ENCODE results near the gene ANKRD13C.

Gene ANKRD13C

GRCh38 chr1:70315782-70316181 lies 38.7 kb downstream of the ANKRD13C start:
- H3K4me3 ChIP-seq (ENCODE audit: low read length in 2 of 2) = no peak overlapping the region

DNA sequence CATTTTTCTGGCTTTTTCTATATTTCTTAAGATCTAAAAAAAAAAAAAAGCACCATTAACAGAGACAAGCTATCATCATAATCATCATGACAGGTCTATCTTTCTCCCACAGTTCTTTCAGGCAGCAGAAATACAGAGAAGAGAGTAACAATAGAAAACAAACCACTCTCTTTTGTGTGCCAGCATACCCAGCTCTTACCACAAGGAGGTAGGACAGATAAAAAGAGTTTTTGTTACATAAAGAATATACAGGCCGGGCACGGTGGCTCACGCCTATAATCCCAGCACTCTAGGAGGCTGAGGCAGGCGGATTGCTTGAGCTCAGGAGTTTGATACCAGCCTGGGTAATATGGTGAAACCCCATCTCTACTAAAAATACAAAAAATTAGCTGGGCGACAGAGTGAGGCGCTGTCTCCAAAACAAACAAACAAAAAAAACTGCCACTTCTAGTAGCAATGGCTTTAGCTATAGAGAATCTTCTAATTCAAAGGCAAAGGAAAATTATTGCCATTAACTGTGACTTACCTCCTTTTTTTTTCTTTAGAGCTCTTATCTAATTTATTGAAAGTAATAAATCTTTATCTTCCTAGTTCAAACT lies 39.7 kb downstream of the ANKRD13C start:
- Histone ChIP-seq H3K9me3 (replicated peaks in 1 of 2; ENCODE audit: control insufficient read depth in 2 of 2, insufficient read depth in 1 of 2, low read depth in 1 of 2, low read length in 2 of 2) (no peaks in the 10 kb centered on the region), H3K4me1 (ENCODE audit: control insufficient read depth in 2 of 2, insufficient read depth in 1 of 2, low read depth in 1 of 2, low read length in 2 of 2) (no peaks in the 10 kb centered on the region), H2BK15ac (ENCODE audit: low read length) (no peak overlapping the region), H4K8ac (ENCODE audit: low read depth, low read length) (no peak overlapping the region), H3K14ac (ENCODE audit: low read length) (no peak overlapping the region), H2BK12ac (ENCODE audit: low read length) (no peak overlapping the region), H3K9ac (ENCODE audit: low read depth, low read length, poor library complexity) (no peak overlapping the region), H3K27me3 (ENCODE audit: control insufficient read depth in 3 of 3, insufficient read depth in 3 of 3, low read depth in 1 of 3, low read length in 3 of 3) (no peaks in the 10 kb centered on the region), H3K4me3 (ENCODE audit: low read length in 2 of 2) (no peak overlapping the region), H2AK5ac (ENCODE audit: low read depth, low read length) (no peak overlapping the region), H3K79me1 (ENCODE audit: low read depth, low read length) (no peaks in the 10 kb centered on the region), H4K91ac (ENCODE audit: low read depth, low read length, poor library complexity) (no peak overlapping the region), H2BK120ac (ENCODE audit: low read depth, low read length) (no peak overlapping the region), H2AFZ (ENCODE audit: low read length) (no peak overlapping the region), H3K36me3 (replicated peaks in 1 of 2; ENCODE audit: control insufficient read depth in 2 of 2, insufficient read depth in 2 of 2, low read length in 2 of 2) (peaks cover 0 to 40% of the 10 kb centered on the region in 2 donors), H3K23ac (ENCODE audit: low read depth, low read length, poor library complexity) (no peak overlapping the region), H3K4me2 (ENCODE audit: insufficient read depth, low read length, poor library complexity, severe bottlenecking) (no peak overlapping the region), H3K18ac (ENCODE audit: low read length) (no peak overlapping the region), H3K4ac (ENCODE audit: low read length) (no peak overlapping the region), H3K27ac (replicated peaks; ENCODE audit: low read length) (no peak overlapping the region), H2BK5ac (ENCODE audit: low read length) (no peak overlapping the region)
- DNase-seq (ENCODE audit: low spot score) = no peak
- no CpG with 5 or more reads among the region's 6 CpGs for WGBS, 2 donors (ENCODE audit: extremely low coverage in 2 of 2, insufficient read length in 2 of 2, insufficient replicate concordance in 1 of 2)

More at GRCh38 chr1:70315782-70316181, 38.7 kb downstream of the ANKRD13C start:
- no peak overlapping the region for H3K4ac ChIP-seq (ENCODE audit: low read length)
- no peak overlapping the region for H2BK12ac ChIP-seq (ENCODE audit: low read length)
- H3K27me3 ChIP-seq (ENCODE audit: control insufficient read depth in 3 of 3, insufficient read depth in 3 of 3, low read depth in 1 of 3, low read length in 3 of 3) = no peaks in the 10 kb centered on the region
- H2BK120ac ChIP-seq (ENCODE audit: low read depth, low read length) = no peak overlapping the region
- H2BK15ac ChIP-seq (ENCODE audit: low read length) = no peak overlapping the region
- H4K91ac ChIP-seq (ENCODE audit: low read depth, low read length, poor library complexity) = no peak overlapping the region
- no peak overlapping the region for H3K9ac ChIP-seq (ENCODE audit: low read depth, low read length, poor library complexity)
- H2AFZ ChIP-seq (ENCODE audit: low read length) = no peak overlapping the region
- no peaks in the 10 kb centered on the region for H3K9me3 ChIP-seq (replicated peaks in 1 of 2; ENCODE audit: control insufficient read depth in 2 of 2, insufficient read depth in 1 of 2, low read depth in 1 of 2, low read length in 2 of 2)
- no peak overlapping the region for H2AK5ac ChIP-seq (ENCODE audit: low read depth, low read length)
- no peak overlapping the region for H3K23ac ChIP-seq (ENCODE audit: low read depth, low read length, poor library complexity)
- peaks cover 0 to 40% of the 10 kb centered on the region in 2 donors for H3K36me3 ChIP-seq (replicated peaks in 1 of 2; ENCODE audit: control insufficient read depth in 2 of 2, insufficient read depth in 2 of 2, low read length in 2 of 2)
- H3K4me1 ChIP-seq (ENCODE audit: control insufficient read depth in 2 of 2, insufficient read depth in 1 of 2, low read depth in 1 of 2, low read length in 2 of 2) = no peaks in the 10 kb centered on the region
- H3K18ac ChIP-seq (ENCODE audit: low read length) = no peak overlapping the region
- H4K8ac ChIP-seq (ENCODE audit: low read depth, low read length) = no peak overlapping the region
- H3K27ac ChIP-seq (replicated peaks; ENCODE audit: low read length) = no peak overlapping the region
- DNase-seq (ENCODE audit: low spot score) = no peak
- WGBS, 2 donors (ENCODE audit: extremely low coverage in 2 of 2, insufficient read length in 2 of 2, insufficient replicate concordance in 1 of 2) = no CpG with 5 or more reads among the region's 1 CpG
- H3K79me1 ChIP-seq (ENCODE audit: low read depth, low read length) = peaks cover 2% of the 10 kb centered on the region
- no peak overlapping the region for H3K14ac ChIP-seq (ENCODE audit: low read length)
- H2BK5ac ChIP-seq (ENCODE audit: low read length) = no peak overlapping the region
- H3K4me2 ChIP-seq (ENCODE audit: insufficient read depth, low read length, poor library complexity, severe bottlenecking) = no peak overlapping the region

GRCh38 chr1:70311369-70311768 lies 43.2 kb downstream of the ANKRD13C start:
- no CpG with 5 or more reads among the region's 3 CpGs for WGBS, 2 donors (ENCODE audit: extremely low coverage in 2 of 2, insufficient read length in 2 of 2, insufficient replicate concordance in 1 of 2)
- no peak overlapping the region for H2BK12ac ChIP-seq (ENCODE audit: low read length)
- H3K4me2 ChIP-seq (ENCODE audit: insufficient read depth, low read length, poor library complexity, severe bottlenecking) = no peak overlapping the region
- H3K27ac ChIP-seq (replicated peaks; ENCODE audit: low read length) = no peak overlapping the region
- no peak overlapping the region for H2AK5ac ChIP-seq (ENCODE audit: low read depth, low read length)
- no peak overlapping the region for H2AFZ ChIP-seq (ENCODE audit: low read length)
- no peak overlapping the region for H3K18ac ChIP-seq (ENCODE audit: low read length)
- H3K36me3 ChIP-seq (replicated peaks in 1 of 2; ENCODE audit: control insufficient read depth in 2 of 2, insufficient read depth in 2 of 2, low read length in 2 of 2) = peaks cover 0 to 58% of the 10 kb centered on the region in 2 donors
- no peak overlapping the region for H3K9ac ChIP-seq (ENCODE audit: low read depth, low read length, poor library complexity)
- H3K4ac ChIP-seq (ENCODE audit: low read length) = no peak overlapping the region
- H3K9me3 ChIP-seq (replicated peaks in 1 of 2; ENCODE audit: control insufficient read depth in 2 of 2, insufficient read depth in 1 of 2, low read depth in 1 of 2, low read length in 2 of 2) = no peaks in the 10 kb centered on the region
- no peak overlapping the region for H2BK120ac ChIP-seq (ENCODE audit: low read depth, low read length)
- DNase-seq (ENCODE audit: low spot score) = no peak
- H3K4me3 ChIP-seq (ENCODE audit: low read length in 2 of 2) = no peak overlapping the region
- no peak overlapping the region for H4K91ac ChIP-seq (ENCODE audit: low read depth, low read length, poor library complexity)
- H2BK15ac ChIP-seq (ENCODE audit: low read length) = no peak overlapping the region
- H4K8ac ChIP-seq (ENCODE audit: low read depth, low read length) = no peak overlapping the region
- H3K27me3 ChIP-seq (ENCODE audit: control insufficient read depth in 3 of 3, insufficient read depth in 3 of 3, low read depth in 1 of 3, low read length in 3 of 3) = no peaks in the 10 kb centered on the region
- no peak overlapping the region for H3K14ac ChIP-seq (ENCODE audit: low read length)
- H3K79me1 ChIP-seq (ENCODE audit: low read depth, low read length) = no peaks in the 10 kb centered on the region
- no peaks in the 10 kb centered on the region for H3K4me1 ChIP-seq (ENCODE audit: control insufficient read depth in 2 of 2, insufficient read depth in 1 of 2, low read depth in 1 of 2, low read length in 2 of 2)
- H3K23ac ChIP-seq (ENCODE audit: low read depth, low read length, poor library complexity) = no peak overlapping the region
- H2BK5ac ChIP-seq (ENCODE audit: low read length) = no peak overlapping the region

- Histone ChIP-seq H3K4me1 (ENCODE audit: control insufficient read depth in 2 of 2, insufficient read depth in 1 of 2, low read depth in 1 of 2, low read length in 2 of 2) (peaks cover 0 to 3% of the 10 kb centered on the region in 2 donors), H3K9me3 (replicated peaks in 1 of 2; ENCODE audit: control insufficient read depth in 2 of 2, insufficient read depth in 1 of 2, low read depth in 1 of 2, low read length in 2 of 2) (no peaks in the 10 kb centered on the region), H3K18ac (ENCODE audit: low read length) (no peak overlapping the region), H2BK12ac (ENCODE audit: low read length) (no peak overlapping the region), H2BK5ac (ENCODE audit: low read length) (no peak overlapping the region), H3K23ac (ENCODE audit: low read depth, low read length, poor library complexity) (no peak overlapping the region), H2BK15ac (ENCODE audit: low read length) (no peak overlapping the region), H3K14ac (ENCODE audit: low read length) (no peak overlapping the region), H4K8ac (ENCODE audit: low read depth, low read length) (no peak overlapping the region), H3K27me3 (ENCODE audit: control insufficient read depth in 3 of 3, insufficient read depth in 3 of 3, low read depth in 1 of 3, low read length in 3 of 3) (no peaks in the 10 kb centered on the region), H3K27ac (replicated peaks; ENCODE audit: low read length) (no peak overlapping the region), H3K4me3 (ENCODE audit: low read length in 2 of 2) (no peak overlapping the region), H3K79me1 (ENCODE audit: low read depth, low read length) (no peaks in the 10 kb centered on the region), H2AK5ac (ENCODE audit: low read depth, low read length) (no peak overlapping the region), H2AFZ (ENCODE audit: low read length) (no peak overlapping the region), H3K4ac (ENCODE audit: low read length) (no peak overlapping the region), H2BK120ac (ENCODE audit: low read depth, low read length) (no peak overlapping the region), H3K9ac (ENCODE audit: low read depth, low read length, poor library complexity) (no peak overlapping the region), H3K4me2 (ENCODE audit: insufficient read depth, low read length, poor library complexity, severe bottlenecking) (no peak overlapping the region), H3K36me3 (replicated peaks in 1 of 2; ENCODE audit: control insufficient read depth in 2 of 2, insufficient read depth in 2 of 2, low read length in 2 of 2) (peaks cover 3 to 78% of the 10 kb centered on the region in 2 donors), H4K91ac (ENCODE audit: low read depth, low read length, poor library complexity) (no peak overlapping the region)
- no peak for DNase-seq (ENCODE audit: low spot score)
Observed at GRCh38 chr1:70299472-70299871, 55.0 kb downstream of the ANKRD13C start.

Measured in neuronal stem cell (in vitro differentiated cells).